GM12892 (cell line): ENCODE measurements around the gene DPAGT1.

Source experiments
- POLR2A ChIP-seq: IDR thresholded peaks from 2 replicates; pipeline ENCODE4 v1.6.1; 2011; ENCODE audit warnings: low read depth, low read length, control low read depth
- POLR2AphosphoS5 ChIP-seq: IDR thresholded peaks from 2 replicates; pipeline ENCODE4 v1.6.1; 2011; ENCODE audit warnings: low read depth, low read length, control low read depth
- TAF1 ChIP-seq: IDR thresholded peaks from 2 replicates; pipeline ENCODE4 v1.6.1; 2011; ENCODE audit warnings: low read depth, mild to moderate bottlenecking, control low read depth, low read length, borderline replicate concordance

GRCh38 chr11:119067371-119068222 lies 34.1 kb downstream of the DPAGT1 start, which contains the start of gene VPS11:
- 0 out of 2 replicates have a peak, but pooled peaks have one; percentile 58 for TF ChIP-seq POLR2AphosphoS5
- TF ChIP-seq POLR2A = peak; percentile 85
- peak; percentile 69; the same call in 1 of the 2 replicates for TF ChIP-seq TAF1
